Left ventricle myocardium inferior (tissue), 1 donor: ENCODE measurements around the gene TRPM2. TPM values are rescaled to one million over a fixed set of nuclear protein-coding genes. Genes with fewer than 3 reads are reported as not detected.

ENCODE experiments used
- DNase-seq: peaks from one replicate; pipeline ENCODE4 v3.0.0-alpha.2; 2020
- H3K27ac ChIP-seq: fragments of 200-600 bp; replicated peaks from 2 replicates; pipeline ENCODE4 v1.8.0; 2021
- H3K27me3 ChIP-seq: fragments of 200-600 bp; 2 replicates; pipeline ENCODE4 v1.8.0; 2021; ENCODE audit warnings: low read depth
- H3K36me3 ChIP-seq: fragments of 200-600 bp; 2 replicates; pipeline ENCODE4 v1.8.0; 2021
- H3K4me1 ChIP-seq: fragments of 200-600 bp; 2 replicates; pipeline ENCODE4 v1.8.0; 2021
- H3K4me3 ChIP-seq: fragments of 200-600 bp; 2 replicates; pipeline ENCODE4 v1.8.0; 2021; ENCODE audit warnings: mild to moderate bottlenecking, moderate library complexity
- H3K9me3 ChIP-seq: fragments of 200-600 bp; replicated peaks from 2 replicates; pipeline ENCODE4 v1.8.0; 2021
- CTCF ChIP-seq: fragments of 200-600 bp; IDR thresholded peaks from 2 replicates; pipeline ENCODE4 v1.8.0; 2021; ENCODE audit warnings: antibody characterized with exemption, mild to moderate bottlenecking, borderline replicate concordance
- intact Hi-C: fragments of 100-400 bp; cut with micrococcal nuclease; formaldehyde crosslinking; loops from one replicate; pipeline ENCODE4 v1.11.0; 2022
- total RNA-seq: library from RNA; stranded (reverse); fragmentation: NEBNext Ultra II Directional; extraction: Animal tissue kit (Norgen Biotek cat#: 25700); gene quantifications from one replicate; pipeline ENCODE4 v1.2.1, GENCODE V29; 2021
- donor health status: DM: no; HTN: yes; CAD: no; lungs with severe emphysema.

TRPM2 gene
- total RNA-seq, 1 donor from 2014 or later: 1.8 TPM

- Histone ChIP-seq H3K4me3 (no peak overlapping the region), H3K36me3 (no peaks in the 10 kb centered on the region), H3K27me3 (no peaks in the 10 kb centered on the region), H3K27ac (no peak overlapping the region), H3K9me3 (peaks cover 25% of the 10 kb centered on the region), H3K4me1 (peaks cover 10% of the 10 kb centered on the region)
- DNase-seq: peak; percentile 8
- intact Hi-C loops: no loop called here
- TF ChIP-seq CTCF: no peak
Observed at GRCh38 chr21:44433791-44434567, 80.6 kb downstream of the TRPM2 start.

- Histone ChIP-seq H3K9me3 (peaks cover 19% of the 10 kb centered on the region), H3K36me3 (no peaks in the 10 kb centered on the region), H3K27ac (no peak overlapping the region), H3K4me1 (peaks cover 16% of the 10 kb centered on the region), H3K27me3 (no peaks in the 10 kb centered on the region), H3K4me3 (no peak overlapping the region)
- peak; percentile 9 for DNase-seq
- no peak for TF ChIP-seq CTCF
- intact Hi-C loops: no loop called here
Observed at GRCh38 chr21:44434568-44434925, 81.1 kb downstream of the TRPM2 start.

- H3K4me3 ChIP-seq: no peak overlapping the region
- H3K27me3 ChIP-seq: no peaks in the 10 kb centered on the region
- no peak overlapping the region for H3K27ac ChIP-seq
- TF ChIP-seq CTCF: no peak
- H3K36me3 ChIP-seq: no peaks in the 10 kb centered on the region
- H3K4me1 ChIP-seq: peaks cover 17% of the 10 kb centered on the region
- peaks cover 14% of the 10 kb centered on the region for H3K9me3 ChIP-seq
- peak; percentile 9 for DNase-seq
- intact Hi-C loops: no loop called here
Observed at GRCh38 chr21:44434936-44435635, 81.7 kb downstream of the TRPM2 start.

- TF ChIP-seq CTCF: no peak
- H3K4me1 ChIP-seq: peaks cover 17% of the 10 kb centered on the region
- no peaks in the 10 kb centered on the region for H3K36me3 ChIP-seq
- peak; percentile 7 for DNase-seq
- no peak overlapping the region for H3K27ac ChIP-seq
- intact Hi-C loops: no loop called here
- peaks cover 6% of the 10 kb centered on the region for H3K9me3 ChIP-seq
- no peaks in the 10 kb centered on the region for H3K27me3 ChIP-seq
- no peak overlapping the region for H3K4me3 ChIP-seq
Observed at GRCh38 chr21:44436111-44436611, 82.7 kb downstream of the TRPM2 start.

DNA sequence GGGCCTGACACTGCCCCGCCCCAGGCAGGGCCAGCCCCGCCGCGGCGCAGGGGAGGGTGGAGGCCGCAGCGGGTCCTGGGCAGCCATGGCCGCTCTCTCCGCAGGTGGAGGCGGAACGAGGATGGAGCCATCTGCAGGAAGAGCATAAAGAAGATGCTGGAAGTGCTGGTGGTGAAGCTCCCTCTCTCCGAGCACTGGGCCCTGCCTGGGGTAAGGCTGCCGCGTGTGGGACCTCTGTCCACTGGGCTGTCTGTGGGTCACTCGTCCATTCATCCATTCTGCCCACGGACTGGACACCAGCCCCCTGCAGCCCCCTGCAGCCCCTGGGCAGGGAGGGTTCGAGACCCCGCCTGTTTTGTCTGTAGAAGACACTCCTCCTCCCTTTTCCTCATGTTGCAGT, 83.5 kb downstream of the TRPM2 start:
- no peaks in the 10 kb centered on the region for H3K36me3 ChIP-seq
- intact Hi-C loops: no loop called here
- H3K9me3 ChIP-seq: no peaks in the 10 kb centered on the region
- no peak overlapping the region for H3K27ac ChIP-seq
- no peak overlapping the region for H3K4me3 ChIP-seq
- H3K4me1 ChIP-seq: peaks cover 17% of the 10 kb centered on the region
- peak; percentile 8 for DNase-seq
- no peak for TF ChIP-seq CTCF
- H3K27me3 ChIP-seq: no peaks in the 10 kb centered on the region
